Measurements from ENCODE around the gene MFSD11. TPM values are rescaled to one million over a fixed set of nuclear protein-coding genes. Genes with fewer than 3 reads are reported as not detected.
A peak's percentile ranks its signal among the peaks of the same experiment; 100 is the strongest.
"Not testable (repeated sequence)": the region's sequence is repeated elsewhere in the genome, so short reads cannot be mapped to it uniquely, and the experiment has no call there.

Gene MFSD11
- total and polyA plus RNA-seq, 10 donors, result 6.9 to 45.4 (median 31.7) TPM

GRCh38 chr17:76721463-76721862, 16.5 kb upstream of the MFSD11 start:
- DNase-seq, result no peak
- H3K4me1 ChIP-seq, result peaks cover 17 to 81% (median 46%) of the 10 kb centered on the region in 6 donors
- intact Hi-C loops (cut with DNase I; ENCODE audit: low total_unique reads), result no loop called here
- H3K27ac ChIP-seq, result no peak overlapping the region
- peaks cover 5 to 91% (median 83%) of the 10 kb centered on the region in 6 donors for H3K36me3 ChIP-seq
- WGBS, 5 donors, result 81 to 94% (median 84%) methylated on average over 10 of the region's 10 CpGs
- H3K27me3 ChIP-seq (replicated peaks in 1 of 7), result no peaks in the 10 kb centered on the region
- H3K4me3 ChIP-seq, result no peak overlapping the region
- no peaks in the 10 kb centered on the region for H3K9me3 ChIP-seq
- TF ChIP-seq, protein P1, sequence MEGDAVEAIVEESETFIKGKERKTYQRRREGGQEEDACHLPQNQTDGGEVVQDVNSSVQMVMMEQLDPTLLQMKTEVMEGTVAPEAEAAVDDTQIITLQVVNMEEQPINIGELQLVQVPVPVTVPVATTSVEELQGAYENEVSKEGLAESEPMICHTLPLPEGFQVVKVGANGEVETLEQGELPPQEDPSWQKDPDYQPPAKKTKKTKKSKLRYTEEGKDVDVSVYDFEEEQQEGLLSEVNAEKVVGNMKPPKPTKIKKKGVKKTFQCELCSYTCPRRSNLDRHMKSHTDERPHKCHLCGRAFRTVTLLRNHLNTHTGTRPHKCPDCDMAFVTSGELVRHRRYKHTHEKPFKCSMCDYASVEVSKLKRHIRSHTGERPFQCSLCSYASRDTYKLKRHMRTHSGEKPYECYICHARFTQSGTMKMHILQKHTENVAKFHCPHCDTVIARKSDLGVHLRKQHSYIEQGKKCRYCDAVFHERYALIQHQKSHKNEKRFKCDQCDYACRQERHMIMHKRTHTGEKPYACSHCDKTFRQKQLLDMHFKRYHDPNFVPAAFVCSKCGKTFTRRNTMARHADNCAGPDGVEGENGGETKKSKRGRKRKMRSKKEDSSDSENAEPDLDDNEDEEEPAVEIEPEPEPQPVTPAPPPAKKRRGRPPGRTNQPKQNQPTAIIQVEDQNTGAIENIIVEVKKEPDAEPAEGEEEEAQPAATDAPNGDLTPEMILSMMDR (IDR thresholded peaks at IDR 0.05 in 8 of 11, conservative IDR thresholded peaks at IDR 0.05 in 3 of 11), result no peak
- TF ChIP-seq POLR2A (IDR thresholded peaks at IDR 0.05), result no peak
- TF ChIP-seq POLR2AphosphoS5 (IDR thresholded peaks at IDR 0.05), result no peak

- Histone ChIP-seq H3K4me1 (peaks cover 17 to 74% (median 40%) of the 10 kb centered on the region in 6 donors), H3K27ac (no peak overlapping the region), H3K36me3 (peaks cover 5 to 83% (median 75%) of the 10 kb centered on the region in 6 donors), H3K27me3 (replicated peaks in 1 of 7) (no peaks in the 10 kb centered on the region), H3K9me3 (no peaks in the 10 kb centered on the region), H3K4me3 (no peak overlapping the region)
- intact Hi-C loops (cut with DNase I; ENCODE audit: low total_unique reads), result no loop called here
- peak; percentile 20 for DNase-seq
- TF ChIP-seq POLR2AphosphoS5 (IDR thresholded peaks at IDR 0.05) (no peak), POLR2A (IDR thresholded peaks at IDR 0.05) (no peak)
- TF ChIP-seq, protein P1 (IDR thresholded peaks at IDR 0.05 in 8 of 11, conservative IDR thresholded peaks at IDR 0.05 in 3 of 11), result no peak
- WGBS, 5 donors, result 91 to 95% (median 93%) methylated on average over 8 of the region's 8 CpGs
These were observed 15.6 kb upstream of the MFSD11 start for GRCh38 chr17:76722279-76722678.

GRCh38 chr17:76722977-76723376, 14.9 kb upstream of the MFSD11 start:
- H3K4me3 ChIP-seq; H3K27ac ChIP-seq; H3K27me3 ChIP-seq (replicated peaks in 1 of 7); intact Hi-C loops (cut with DNase I; ENCODE audit: low total_unique reads); DNase-seq; H3K9me3 ChIP-seq: not testable (repeated sequence)
- 89 to 97% (median 96%) methylated on average over 8 of the region's 8 CpGs for WGBS, 5 donors
- Histone ChIP-seq H3K4me1 (peaks cover 23 to 74% (median 45%) of the 10 kb centered on the region in 6 donors), H3K36me3 (peaks cover 5 to 76% (median 68%) of the 10 kb centered on the region in 6 donors)

DNA sequence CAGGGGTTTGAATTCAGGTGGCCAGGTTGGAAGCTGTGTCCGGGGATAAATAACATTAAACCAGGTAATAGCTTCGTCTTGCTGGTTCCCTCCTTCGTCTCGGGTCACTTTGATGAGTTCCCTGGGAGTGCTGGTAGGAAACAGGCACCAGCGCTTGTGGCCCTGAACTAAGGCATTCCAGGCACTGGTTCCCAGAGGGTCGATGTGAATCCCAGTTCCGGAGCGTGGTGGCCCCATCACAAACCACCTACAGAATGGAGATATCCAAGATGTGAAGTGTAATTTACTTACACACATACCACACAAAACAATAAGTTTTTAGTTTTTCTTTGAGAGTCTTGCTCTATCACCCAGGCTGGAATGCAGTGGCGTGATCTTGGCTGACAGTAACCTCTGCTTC, 14.1 kb upstream of the MFSD11 start:
- H3K27ac ChIP-seq, result no peak overlapping the region
- no peaks in the 10 kb centered on the region for H3K9me3 ChIP-seq
- H3K27me3 ChIP-seq (replicated peaks in 1 of 7), result no peaks in the 10 kb centered on the region
- H3K36me3 ChIP-seq, result peaks cover 5 to 71% (median 60%) of the 10 kb centered on the region in 6 donors
- WGBS, 5 donors, result 92 to 96% (median 95%) methylated on average over 8 to 9 of the region's 9 CpGs
- intact Hi-C loops (cut with DNase I; ENCODE audit: low total_unique reads), result no loop called here
- peak overlapping the region in 1 of 8 donors; percentile 90 for H3K4me3 ChIP-seq
- H3K4me1 ChIP-seq, result peaks cover 31 to 75% (median 53%) of the 10 kb centered on the region in 6 donors
- DNase-seq, result no peak
- no peak for TF ChIP-seq POLR2A (IDR thresholded peaks at IDR 0.05)
- no peak for TF ChIP-seq POLR2AphosphoS5 (IDR thresholded peaks at IDR 0.05)
- TF ChIP-seq, protein P1 (IDR thresholded peaks at IDR 0.05 in 8 of 11, conservative IDR thresholded peaks at IDR 0.05 in 3 of 11), result no peak

All from spleen (tissue), 11 donors.